Skeletal muscle satellite cell (primary cell): Measurements from ENCODE around the gene MAP3K12. TPM values are rescaled to one million over a fixed set of nuclear protein-coding genes. Genes with fewer than 3 reads are reported as not detected.
A peak's percentile ranks its signal among the peaks of the same experiment; 100 is the strongest.
"Not testable (repeated sequence)": the region's sequence is repeated elsewhere in the genome, so short reads cannot be mapped to it uniquely, and the experiment has no call there.

Experiments used
- H3K27me3 ChIP-seq: 2 replicates; pipeline ENCODE4 v1.7.0; 2013; ENCODE audit warnings: low read length; ENCODE audit not compliant: control insufficient read depth, insufficient read depth
- H3K36me3 ChIP-seq: 2 replicates; pipeline ENCODE4 v1.7.0; 2013; ENCODE audit warnings: mild to moderate bottlenecking, control low read depth, low read length; ENCODE audit not compliant: insufficient read depth
- H3K4me1 ChIP-seq: 2 replicates; pipeline ENCODE4 v1.7.0; 2013; ENCODE audit warnings: low read length; ENCODE audit not compliant: control insufficient read depth, insufficient read depth
- H3K4me2 ChIP-seq: 2 replicates; pipeline ENCODE4 v1.7.0; 2013; ENCODE audit warnings: mild to moderate bottlenecking, low read length
- H3K4me3 ChIP-seq: 2 replicates; pipeline ENCODE4 v1.7.0; 2013; ENCODE audit warnings: low read length
- H3K9ac ChIP-seq: 2 replicates; pipeline ENCODE4 v1.7.0; 2013; ENCODE audit warnings: mild to moderate bottlenecking, low read depth, low read length, moderate library complexity
- H3K9me3 ChIP-seq: replicated peaks from 2 replicates; pipeline ENCODE4 v1.7.0; 2013; ENCODE audit warnings: mild to moderate bottlenecking, control low read depth, low read length
- small RNA-seq: library from RNA; depleted of rRNA; stranded (forward); fragments of <200 nt; gene quantifications from one replicate; pipeline ENCODE3, GENCODE V24; 2012

Gene MAP3K12

DNA sequence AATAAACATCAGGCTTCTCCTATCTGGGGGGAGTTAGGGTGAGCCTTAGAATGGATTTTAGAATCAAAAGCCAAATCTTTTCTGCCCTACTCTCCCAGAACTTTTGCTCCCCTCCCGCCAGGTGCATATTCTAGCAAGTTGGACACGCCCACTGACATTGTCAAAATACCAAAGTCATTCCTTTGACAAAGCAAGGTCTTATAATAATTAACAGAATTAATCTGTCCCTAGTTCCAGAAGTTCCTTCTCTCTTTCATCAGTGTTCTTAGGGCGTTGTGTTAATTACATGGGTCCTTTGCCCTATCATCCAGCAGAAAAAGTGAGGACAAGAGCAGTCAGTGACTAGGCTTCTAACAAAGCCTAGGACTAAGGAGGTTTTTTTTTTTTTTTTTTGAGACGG is 55.3 kb downstream of the MAP3K12 start:
- H3K4me1 ChIP-seq: peaks cover 17% of the 10 kb centered on the region
- no peaks in the 10 kb centered on the region for H3K27me3 ChIP-seq
- H3K9ac ChIP-seq: no peak overlapping the region
- H3K4me3 ChIP-seq: no peak overlapping the region
- no peak overlapping the region for H3K4me2 ChIP-seq
- H3K36me3 ChIP-seq: peaks cover 27% of the 10 kb centered on the region
- H3K9me3 ChIP-seq: no peaks in the 10 kb centered on the region

DNA sequence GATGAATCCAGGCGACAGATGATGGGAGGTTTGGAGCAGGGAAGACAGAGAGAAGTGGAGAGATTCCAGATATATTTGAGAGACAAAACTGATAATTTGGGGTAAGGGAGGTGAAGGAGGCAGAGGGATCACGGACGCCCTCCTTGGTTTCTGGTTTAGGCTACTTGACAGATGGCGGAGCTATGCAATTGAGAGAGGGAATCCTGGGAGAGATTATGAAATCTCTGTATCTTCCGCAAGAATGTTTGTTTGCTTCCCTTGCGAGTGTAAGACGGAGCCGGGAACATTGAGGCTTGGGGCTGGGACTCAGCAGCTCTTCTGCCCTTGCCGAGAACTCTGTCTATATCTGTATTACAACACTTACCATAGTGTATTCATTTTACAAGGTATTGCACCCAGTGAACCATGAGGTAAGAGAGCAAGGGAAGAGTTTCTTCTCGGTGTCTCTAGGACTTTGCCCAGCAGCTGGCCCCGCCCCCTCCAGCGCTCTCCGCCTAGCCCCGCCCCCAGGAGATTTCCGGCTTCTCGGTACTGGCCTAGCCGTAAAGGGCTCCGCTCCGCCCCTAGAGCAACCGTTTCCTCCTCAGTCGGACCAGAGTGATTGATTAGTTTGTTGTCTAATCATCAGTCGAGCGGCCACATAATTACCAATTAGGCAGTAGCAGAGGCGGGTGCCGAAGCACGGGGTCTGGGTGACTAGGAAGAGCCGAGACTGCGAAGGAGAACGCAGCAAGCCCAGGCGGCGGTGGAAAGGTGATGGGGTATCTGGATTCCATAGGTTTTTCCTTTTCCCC is 58.0 kb downstream of the MAP3K12 start, which contains the start of gene PRR13:
Gene PRR13, plus strand, starts transcription at position 695 of the 794 bp plus-strand sequence. CDS start 981 bp downstream, outside the sequence.
- Histone ChIP-seq H3K36me3 (peaks cover 19% of the 10 kb centered on the region), H3K4me1 (peaks cover 17% of the 10 kb centered on the region), H3K9me3 (no peaks in the 10 kb centered on the region), H3K4me2 (peak within 1 kb of the TSS; percentile 87), H3K4me3 (peak within 1 kb of the TSS; percentile 81), H3K9ac (peak within 1 kb of the TSS; percentile 97), H3K27me3 (no peaks in the 10 kb centered on the region)

DNA sequence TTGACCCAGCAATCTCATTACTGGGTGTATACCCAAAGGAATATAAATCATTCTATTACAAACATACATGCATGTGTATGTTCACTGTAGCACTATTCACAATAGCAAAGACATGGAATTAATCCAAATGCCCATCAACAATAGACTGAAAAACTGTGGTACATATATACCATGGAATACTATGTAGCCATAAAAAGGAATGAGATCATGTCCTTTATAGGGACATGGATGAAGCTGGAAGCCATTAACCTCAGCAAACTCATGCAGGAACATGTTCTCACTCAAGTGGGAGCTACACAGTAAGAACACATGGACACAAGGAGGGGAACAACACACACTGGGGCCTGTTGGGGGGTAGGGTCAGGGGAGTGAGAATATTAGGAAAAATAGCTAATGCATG is 59.7 kb downstream of the MAP3K12 start:
- not testable (repeated sequence) for H3K4me3 ChIP-seq

DNA sequence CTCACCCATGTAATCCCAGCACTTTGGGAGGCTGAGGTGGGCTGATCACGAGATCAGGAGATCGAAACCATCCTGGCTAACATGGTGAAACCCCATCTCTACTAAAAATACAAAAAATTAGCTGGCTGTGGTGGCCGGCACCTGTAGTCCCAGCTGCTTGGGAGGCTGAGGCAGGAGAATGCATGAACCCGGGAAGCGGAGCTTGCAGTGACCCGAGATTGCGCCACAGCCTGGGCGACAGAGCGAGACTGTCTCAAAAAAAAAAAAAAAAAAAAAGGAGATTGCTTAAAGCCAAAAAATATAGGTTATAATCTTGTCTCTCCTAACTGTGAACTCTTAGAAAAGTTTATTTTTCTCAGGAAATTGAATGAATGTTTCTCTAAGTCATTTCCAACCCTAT is 63.9 kb downstream of the MAP3K12 start:
- H3K4me2 ChIP-seq, H3K9ac ChIP-seq, H3K36me3 ChIP-seq, H3K27me3 ChIP-seq, H3K9me3 ChIP-seq, H3K4me1 ChIP-seq, H3K4me3 ChIP-seq: not testable (repeated sequence)

More for the DNA sequence above, 59.7 kb downstream of the MAP3K12 start:
- peaks cover 17% of the 10 kb centered on the region for H3K4me1 ChIP-seq
- not testable (repeated sequence) for H3K27me3 ChIP-seq, H3K9me3 ChIP-seq, H3K9ac ChIP-seq, H3K4me2 ChIP-seq, H3K36me3 ChIP-seq

DNA sequence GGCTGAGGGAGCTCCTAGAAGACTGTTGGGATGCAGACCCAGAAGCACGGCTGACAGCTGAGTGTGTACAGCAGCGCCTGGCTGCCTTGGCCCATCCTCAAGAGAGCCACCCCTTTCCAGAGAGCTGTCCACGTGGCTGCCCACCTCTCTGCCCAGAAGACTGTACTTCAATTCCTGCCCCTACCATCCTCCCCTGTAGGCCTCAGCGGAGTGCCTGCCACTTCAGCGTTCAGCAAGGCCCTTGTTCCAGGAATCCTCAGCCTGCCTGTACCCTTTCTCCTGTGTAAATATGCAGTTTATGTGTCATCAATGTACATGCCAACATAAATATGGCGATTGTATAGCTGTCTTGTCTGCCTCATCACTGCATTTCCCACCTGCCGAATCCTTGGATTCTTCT is 68.1 kb downstream of the MAP3K12 start:
- peaks cover 23% of the 10 kb centered on the region for H3K4me1 ChIP-seq
- H3K9me3 ChIP-seq: no peaks in the 10 kb centered on the region
- no peak overlapping the region for H3K4me3 ChIP-seq
- H3K27me3 ChIP-seq: no peaks in the 10 kb centered on the region
- no peak overlapping the region for H3K4me2 ChIP-seq
- H3K9ac ChIP-seq: no peak overlapping the region
- H3K36me3 ChIP-seq: no peaks in the 10 kb centered on the region

DNA sequence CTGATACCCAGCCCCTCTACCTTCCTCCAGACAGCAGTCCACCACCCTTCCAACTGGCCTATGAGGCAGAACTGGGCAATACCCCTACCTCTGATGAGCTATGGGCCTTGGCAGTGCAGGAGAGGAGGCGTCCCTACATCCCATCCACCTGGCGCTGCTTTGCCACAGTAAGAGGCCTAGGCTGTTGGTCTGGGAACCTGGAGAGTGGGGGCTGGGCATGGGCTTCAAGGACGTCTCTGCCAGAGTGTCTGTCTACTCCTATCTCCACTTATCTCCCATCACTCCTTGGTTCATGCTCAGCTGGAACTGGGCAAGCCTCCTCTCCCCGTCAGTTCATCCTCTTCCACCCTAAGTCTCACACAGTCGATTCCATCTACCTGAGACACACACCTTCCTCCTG is 69.1 kb downstream of the MAP3K12 start:
- H3K27me3 ChIP-seq: no peaks in the 10 kb centered on the region
- H3K4me3 ChIP-seq: no peak overlapping the region
- H3K36me3 ChIP-seq: no peaks in the 10 kb centered on the region
- no peak overlapping the region for H3K4me2 ChIP-seq
- no peaks in the 10 kb centered on the region for H3K9me3 ChIP-seq
- peaks cover 23% of the 10 kb centered on the region for H3K4me1 ChIP-seq
- no peak overlapping the region for H3K9ac ChIP-seq

Small RNA genes lying within 50 kb of the gene (small RNA-seq; reads per million reads assigned to genes)
- gene AC023509.3: not detected
